ENCODE data around the gene TNFRSF6B. TPM values are rescaled to one million over a fixed set of nuclear protein-coding genes. Genes with fewer than 3 reads are reported as not detected.
A peak's percentile ranks its signal among the peaks of the same experiment; 100 is the strongest.

Gene TNFRSF6B
- total and polyA plus RNA-seq, 2 of the 4 experiments (the other 2 are of a cell fraction), result 1.3 to 11.0 TPM

DNA sequence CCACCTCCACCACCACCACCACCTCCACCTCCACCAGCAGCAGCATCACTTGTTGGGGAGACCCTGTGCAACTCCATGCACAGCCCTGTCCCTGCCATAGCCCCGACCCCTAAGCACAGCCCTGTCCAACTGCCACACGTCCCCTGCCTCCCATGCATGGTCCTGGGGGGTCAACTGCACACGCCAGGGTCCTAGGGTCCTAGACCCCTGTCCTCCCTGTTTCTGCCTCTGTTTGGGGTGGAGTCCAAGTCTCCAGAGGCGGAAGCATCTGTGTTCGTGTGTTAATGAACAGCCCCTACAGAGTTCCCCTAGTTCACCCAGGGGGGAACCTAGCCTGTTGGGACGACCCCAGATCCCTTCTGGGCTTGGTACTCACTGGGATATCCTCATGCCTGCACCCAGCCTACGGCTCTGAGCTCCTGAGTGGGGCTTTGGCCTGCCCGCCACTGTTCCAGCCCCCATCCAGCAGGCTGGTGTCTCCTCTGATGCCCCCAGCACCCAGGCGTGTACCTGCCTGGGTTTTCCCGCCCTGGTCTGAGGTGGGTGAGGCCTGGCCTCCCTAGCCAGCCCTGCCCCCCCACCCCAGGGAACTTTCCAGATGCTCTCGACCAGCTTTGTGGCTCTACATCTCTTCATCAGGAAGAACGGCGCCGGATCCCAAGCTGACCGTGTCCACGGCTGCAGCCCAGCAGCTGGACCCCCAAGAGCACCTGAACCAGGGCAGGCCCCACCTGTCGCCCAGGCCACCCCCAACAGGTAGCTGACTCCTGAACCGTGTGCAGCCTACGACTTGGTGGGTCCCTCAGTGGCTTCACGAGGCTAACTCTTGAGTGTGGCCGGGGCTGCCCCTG is 2.5 kb upstream of the TNFRSF6B start (continued):
- TF ChIP-seq RCOR1 (IDR thresholded peaks at IDR 0.05; ENCODE audit: insufficient replicate concordance, low read length), result no peak

DNA sequence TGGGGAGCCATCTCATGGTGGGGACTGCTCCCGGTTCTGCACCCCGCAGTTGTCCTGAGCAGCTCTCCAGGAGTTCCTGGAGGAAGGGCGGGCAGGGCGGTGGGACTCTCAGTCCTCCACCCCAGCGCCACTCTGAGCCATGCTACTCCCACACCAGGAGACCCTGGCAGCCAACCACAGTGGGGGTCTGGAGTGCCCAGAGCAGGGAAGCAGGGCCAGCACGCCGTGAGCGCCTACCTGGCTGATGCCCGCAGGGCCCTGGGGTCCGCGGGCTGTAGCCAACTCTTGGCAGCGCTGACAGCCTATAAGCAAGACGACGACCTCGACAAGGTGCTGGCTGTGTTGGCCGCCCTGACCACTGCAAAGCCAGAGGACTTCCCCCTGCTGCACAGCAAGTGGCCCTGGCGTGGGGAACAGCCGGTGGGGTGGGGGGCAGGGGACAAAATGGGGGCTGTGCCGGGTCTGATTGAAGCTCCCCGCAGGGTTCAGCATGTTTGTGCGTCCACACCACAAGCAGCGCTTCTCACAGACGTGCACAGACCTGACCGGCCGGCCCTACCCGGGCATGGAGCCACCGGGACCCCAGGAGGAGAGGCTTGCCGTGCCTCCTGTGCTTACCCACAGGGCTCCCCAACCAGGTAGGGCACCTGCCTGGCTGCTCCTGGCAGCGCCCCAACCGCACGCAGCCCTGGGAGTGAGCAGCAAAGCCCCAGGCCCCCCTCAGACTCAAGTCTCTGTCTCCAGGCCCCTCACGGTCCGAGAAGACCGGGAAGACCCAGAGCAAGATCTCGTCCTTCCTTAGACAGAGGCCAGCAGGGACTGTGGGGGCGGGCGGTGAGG is 1.6 kb upstream of the TNFRSF6B start:
- H3K4ac ChIP-seq (ENCODE audit: low read depth, low read length), result no peak overlapping the region
- H3K18ac ChIP-seq (ENCODE audit: low read depth, low read length), result no peak overlapping the region
- no peak overlapping the region for H3K23ac ChIP-seq (ENCODE audit: low read depth, low read length)
- peaks cover 21% of the 10 kb centered on the region for H3K4me1 ChIP-seq (ENCODE audit: control insufficient read depth, insufficient read depth, low read length)
- no TSS peak for BruUV-seq (replicated peaks)
- H2BK120ac ChIP-seq (ENCODE audit: low read depth, low read length), result no peak overlapping the region
- H3K4me2 ChIP-seq (ENCODE audit: low read depth, low read length), result no peak overlapping the region
- no peak overlapping the region for H3K9ac ChIP-seq (ENCODE audit: low read depth, low read length)
- in situ Hi-C loops (cut with MboI; ENCODE audit: low sequenced_read_pairs) (no loop called here), intact Hi-C loops (cut with micrococcal nuclease) (no loop called here), dilution Hi-C loops (cut with HindIII; ENCODE audit: low sequenced_read_pairs, unreplicated experiment) (no loop called here)
- no peak for ATAC-seq (ENCODE audit: low read depth)
- H4K91ac ChIP-seq (ENCODE audit: insufficient read depth, low read depth, low read length), result no peak overlapping the region
- no peak overlapping the region for H2AK5ac ChIP-seq (ENCODE audit: low read depth, low read length)
- peaks cover 11 to 32% of the 10 kb centered on the region in 2 experiments; a peak in 3 of 4 replicates for H3K79me1 ChIP-seq (ENCODE audit: low read depth in 1 of 2, low read length in 2 of 2)
- H2AFZ ChIP-seq (replicated peaks; ENCODE audit: low read length, poor library complexity), result no peak overlapping the region
- no peaks in the 10 kb centered on the region for H4K20me1 ChIP-seq (ENCODE audit: insufficient read depth, low read length)
- no peak overlapping the region for H2BK15ac ChIP-seq (ENCODE audit: low read depth, low read length)
- no peaks in the 10 kb centered on the region for H3K27me3 ChIP-seq (ENCODE audit: control insufficient read depth, insufficient read depth, low read length)
- no peak for TF ChIP-seq MXI1 (IDR thresholded peaks at IDR 0.05; ENCODE audit: borderline replicate concordance, low read depth, low read length)
- TF ChIP-seq CHD1 (IDR thresholded peaks at IDR 0.05; ENCODE audit: low read depth, low read length), result no peak
- no peak for TF ChIP-seq NFE2L2 (IDR thresholded peaks at IDR 0.05; ENCODE audit: low read depth, low read length)
- TF ChIP-seq RCOR1 (IDR thresholded peaks at IDR 0.05; ENCODE audit: insufficient replicate concordance, low read length), result no peak
- TF ChIP-seq, protein P1, sequence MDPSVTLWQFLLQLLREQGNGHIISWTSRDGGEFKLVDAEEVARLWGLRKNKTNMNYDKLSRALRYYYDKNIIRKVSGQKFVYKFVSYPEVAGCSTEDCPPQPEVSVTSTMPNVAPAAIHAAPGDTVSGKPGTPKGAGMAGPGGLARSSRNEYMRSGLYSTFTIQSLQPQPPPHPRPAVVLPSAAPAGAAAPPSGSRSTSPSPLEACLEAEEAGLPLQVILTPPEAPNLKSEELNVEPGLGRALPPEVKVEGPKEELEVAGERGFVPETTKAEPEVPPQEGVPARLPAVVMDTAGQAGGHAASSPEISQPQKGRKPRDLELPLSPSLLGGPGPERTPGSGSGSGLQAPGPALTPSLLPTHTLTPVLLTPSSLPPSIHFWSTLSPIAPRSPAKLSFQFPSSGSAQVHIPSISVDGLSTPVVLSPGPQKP (IDR thresholded peaks at IDR 0.05; ENCODE audit: borderline replicate concordance, low read depth, low read length), result no peak
- TF ChIP-seq RFX5 (IDR thresholded peaks at IDR 0.05; ENCODE audit: low read depth, low read length), result no peak
- TF ChIP-seq, protein P2, sequence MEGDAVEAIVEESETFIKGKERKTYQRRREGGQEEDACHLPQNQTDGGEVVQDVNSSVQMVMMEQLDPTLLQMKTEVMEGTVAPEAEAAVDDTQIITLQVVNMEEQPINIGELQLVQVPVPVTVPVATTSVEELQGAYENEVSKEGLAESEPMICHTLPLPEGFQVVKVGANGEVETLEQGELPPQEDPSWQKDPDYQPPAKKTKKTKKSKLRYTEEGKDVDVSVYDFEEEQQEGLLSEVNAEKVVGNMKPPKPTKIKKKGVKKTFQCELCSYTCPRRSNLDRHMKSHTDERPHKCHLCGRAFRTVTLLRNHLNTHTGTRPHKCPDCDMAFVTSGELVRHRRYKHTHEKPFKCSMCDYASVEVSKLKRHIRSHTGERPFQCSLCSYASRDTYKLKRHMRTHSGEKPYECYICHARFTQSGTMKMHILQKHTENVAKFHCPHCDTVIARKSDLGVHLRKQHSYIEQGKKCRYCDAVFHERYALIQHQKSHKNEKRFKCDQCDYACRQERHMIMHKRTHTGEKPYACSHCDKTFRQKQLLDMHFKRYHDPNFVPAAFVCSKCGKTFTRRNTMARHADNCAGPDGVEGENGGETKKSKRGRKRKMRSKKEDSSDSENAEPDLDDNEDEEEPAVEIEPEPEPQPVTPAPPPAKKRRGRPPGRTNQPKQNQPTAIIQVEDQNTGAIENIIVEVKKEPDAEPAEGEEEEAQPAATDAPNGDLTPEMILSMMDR (conservative IDR thresholded peaks at IDR 0.05; ENCODE audit: low read depth, low read length), result no peak
- TF ChIP-seq, protein P3, sequence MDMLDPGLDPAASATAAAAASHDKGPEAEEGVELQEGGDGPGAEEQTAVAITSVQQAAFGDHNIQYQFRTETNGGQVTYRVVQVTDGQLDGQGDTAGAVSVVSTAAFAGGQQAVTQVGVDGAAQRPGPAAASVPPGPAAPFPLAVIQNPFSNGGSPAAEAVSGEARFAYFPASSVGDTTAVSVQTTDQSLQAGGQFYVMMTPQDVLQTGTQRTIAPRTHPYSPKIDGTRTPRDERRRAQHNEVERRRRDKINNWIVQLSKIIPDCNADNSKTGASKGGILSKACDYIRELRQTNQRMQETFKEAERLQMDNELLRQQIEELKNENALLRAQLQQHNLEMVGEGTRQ (IDR thresholded peaks at IDR 0.05; ENCODE audit: low read depth, low read length), result no peak
- no peak for TF ChIP-seq CEBPB (IDR thresholded peaks at IDR 0.05; ENCODE audit: low read depth, low read length)
- no peak for TF ChIP-seq POLR2A (IDR thresholded peaks at IDR 0.05; ENCODE audit: low read depth, low read length)
- H3K9me1 ChIP-seq (ENCODE audit: insufficient read depth, low read length), result no peaks in the 10 kb centered on the region
- H3K9me3 ChIP-seq (ENCODE audit: control insufficient read depth, insufficient read depth, low read length), result no peaks in the 10 kb centered on the region
- no peak overlapping the region for H3K4me3 ChIP-seq (ENCODE audit: insufficient read depth, low read depth, low read length)
- WGBS, 2 experiments (ENCODE audit: extremely low coverage in 2 of 2, insufficient read length in 1 of 2), result 96% methylated on average over 11 of the region's 37 CpGs; no CpG with 5 or more reads in 1 of the 2 experiments
- H3K14ac ChIP-seq (replicated peaks; ENCODE audit: low read depth, low read length), result no peak overlapping the region
- ChIA-PET POLR2A (ENCODE audit: unreplicated experiment) (interaction anchor here (1.2 kb wide), 1 partner anchor 13 kb away, joined by 4 read pairs; the partner anchor contains the start of genes ARFRP1 and ZGPAT), CTCF (no interaction called here)
- no peak overlapping the region for H4K8ac ChIP-seq (ENCODE audit: low read depth in 2 of 2, low read length in 2 of 2)
- no peak overlapping the region for H3K27ac ChIP-seq (ENCODE audit: insufficient read depth, low read length)
- H2BK5ac ChIP-seq (ENCODE audit: low read depth, low read length, poor library complexity, severe bottlenecking), result no peak overlapping the region
- peak overlapping the region; percentile 72 for H2AK9ac ChIP-seq (replicated peaks; ENCODE audit: low read depth, low read length, poor library complexity)
- H2BK20ac ChIP-seq (ENCODE audit: low read depth, low read length), result no peak overlapping the region
- no peak overlapping the region for H4K5ac ChIP-seq (ENCODE audit: low read depth, low read length)
- H3K36me3 ChIP-seq (ENCODE audit: control insufficient read depth, insufficient read depth, low read length), result peaks cover 13% of the 10 kb centered on the region; the same call in 1 of the 2 replicates
- H3K56ac ChIP-seq (ENCODE audit: extremely low read depth, insufficient read depth, low read length), result no peak overlapping the region
- no peak for DNase-seq
